Kidney epithelial cell (primary cell): ENCODE measurements around the gene TMOD1. TPM values are rescaled to one million over a fixed set of nuclear protein-coding genes. Genes with fewer than 3 reads are reported as not detected.

Experiments used
- DNase-seq: peaks from one replicate; pipeline ENCODE4 v3.0.0-alpha.2; 2010; ENCODE audit warnings: low read depth
- H3K27me3 ChIP-seq: 2 replicates; pipeline ENCODE4 v1.6.0; 2011; ENCODE audit warnings: low read length; ENCODE audit not compliant: control insufficient read depth, insufficient read depth
- H3K36me3 ChIP-seq: 2 replicates; pipeline ENCODE4 v1.5.1; 2011; ENCODE audit warnings: low read length; ENCODE audit not compliant: control insufficient read depth, insufficient read depth
- H3K4me3 ChIP-seq: 2 replicates; pipeline ENCODE4 v1.5.1; 2011; ENCODE audit warnings: low read depth, mild to moderate bottlenecking, control low read depth, low read length
- total RNA-seq: library from RNA; depleted of rRNA; stranded (reverse); fragments of >200 nt; gene quantifications from 2 replicates; pipeline ENCODE4 v1.2.3, GENCODE V29; 2015
- TF ChIP-seq, protein P1 (sequence below): IDR thresholded peaks from 2 replicates; pipeline ENCODE4 v1.5.1; 2011; ENCODE audit warnings: mild to moderate bottlenecking, moderate library complexity, low read length, control low read depth, inconsistent platforms; ENCODE audit not compliant: insufficient read depth, poor library complexity, severe bottlenecking

TMOD1 gene
- total RNA-seq, 1 donor from 2014 or later: 0.08 TPM

DNA sequence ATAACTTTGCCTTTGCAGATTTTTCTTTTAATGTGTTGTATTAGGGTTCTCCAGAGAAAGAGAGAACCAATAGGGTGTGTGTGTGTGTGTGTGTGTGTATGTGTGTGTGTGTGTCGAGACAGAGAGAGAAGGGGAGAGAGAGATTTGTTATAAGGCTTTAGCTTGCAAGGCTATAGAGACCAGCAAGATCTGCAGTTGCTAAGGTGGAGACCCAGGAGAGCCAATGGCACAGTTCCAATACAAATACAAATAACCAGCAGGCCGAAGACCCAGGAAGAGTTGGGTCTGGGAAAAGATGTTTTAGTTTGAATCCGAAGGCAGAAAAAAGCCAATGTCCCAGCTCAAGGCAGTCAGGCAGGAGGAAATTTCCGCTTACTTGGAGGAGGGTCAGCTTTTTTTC lies 23.0 kb downstream of the TMOD1 start:
- H3K36me3 ChIP-seq: no peaks in the 10 kb centered on the region
- no peak for DNase-seq
- no peak overlapping the region for H3K4me3 ChIP-seq
- H3K27me3 ChIP-seq: no peaks in the 10 kb centered on the region
- TF ChIP-seq, protein P1, sequence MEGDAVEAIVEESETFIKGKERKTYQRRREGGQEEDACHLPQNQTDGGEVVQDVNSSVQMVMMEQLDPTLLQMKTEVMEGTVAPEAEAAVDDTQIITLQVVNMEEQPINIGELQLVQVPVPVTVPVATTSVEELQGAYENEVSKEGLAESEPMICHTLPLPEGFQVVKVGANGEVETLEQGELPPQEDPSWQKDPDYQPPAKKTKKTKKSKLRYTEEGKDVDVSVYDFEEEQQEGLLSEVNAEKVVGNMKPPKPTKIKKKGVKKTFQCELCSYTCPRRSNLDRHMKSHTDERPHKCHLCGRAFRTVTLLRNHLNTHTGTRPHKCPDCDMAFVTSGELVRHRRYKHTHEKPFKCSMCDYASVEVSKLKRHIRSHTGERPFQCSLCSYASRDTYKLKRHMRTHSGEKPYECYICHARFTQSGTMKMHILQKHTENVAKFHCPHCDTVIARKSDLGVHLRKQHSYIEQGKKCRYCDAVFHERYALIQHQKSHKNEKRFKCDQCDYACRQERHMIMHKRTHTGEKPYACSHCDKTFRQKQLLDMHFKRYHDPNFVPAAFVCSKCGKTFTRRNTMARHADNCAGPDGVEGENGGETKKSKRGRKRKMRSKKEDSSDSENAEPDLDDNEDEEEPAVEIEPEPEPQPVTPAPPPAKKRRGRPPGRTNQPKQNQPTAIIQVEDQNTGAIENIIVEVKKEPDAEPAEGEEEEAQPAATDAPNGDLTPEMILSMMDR: no peak

DNA sequence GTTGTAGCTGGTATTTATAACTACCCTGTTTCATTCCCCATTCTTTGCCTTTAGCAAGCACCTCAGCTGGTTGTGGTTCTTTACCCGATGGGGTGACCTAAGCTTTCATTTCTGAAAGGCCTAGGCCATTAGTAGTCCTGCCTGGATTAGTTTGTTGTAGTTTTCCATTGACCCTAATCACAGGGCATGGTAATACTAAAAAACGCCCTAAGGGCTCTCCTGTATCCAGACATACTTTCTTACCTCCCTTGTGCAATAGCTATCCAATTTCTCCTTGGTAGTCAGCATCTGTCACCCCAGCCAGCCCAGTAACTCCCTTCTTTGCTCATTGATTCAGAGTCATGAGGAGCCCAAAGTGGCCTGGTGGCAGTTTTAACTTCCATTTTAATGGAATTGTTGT lies 24.0 kb downstream of the TMOD1 start:
- TF ChIP-seq, protein P1: no peak
- Histone ChIP-seq H3K4me3 (no peak overlapping the region), H3K36me3 (no peaks in the 10 kb centered on the region), H3K27me3 (no peaks in the 10 kb centered on the region)
- no peak for DNase-seq

DNA sequence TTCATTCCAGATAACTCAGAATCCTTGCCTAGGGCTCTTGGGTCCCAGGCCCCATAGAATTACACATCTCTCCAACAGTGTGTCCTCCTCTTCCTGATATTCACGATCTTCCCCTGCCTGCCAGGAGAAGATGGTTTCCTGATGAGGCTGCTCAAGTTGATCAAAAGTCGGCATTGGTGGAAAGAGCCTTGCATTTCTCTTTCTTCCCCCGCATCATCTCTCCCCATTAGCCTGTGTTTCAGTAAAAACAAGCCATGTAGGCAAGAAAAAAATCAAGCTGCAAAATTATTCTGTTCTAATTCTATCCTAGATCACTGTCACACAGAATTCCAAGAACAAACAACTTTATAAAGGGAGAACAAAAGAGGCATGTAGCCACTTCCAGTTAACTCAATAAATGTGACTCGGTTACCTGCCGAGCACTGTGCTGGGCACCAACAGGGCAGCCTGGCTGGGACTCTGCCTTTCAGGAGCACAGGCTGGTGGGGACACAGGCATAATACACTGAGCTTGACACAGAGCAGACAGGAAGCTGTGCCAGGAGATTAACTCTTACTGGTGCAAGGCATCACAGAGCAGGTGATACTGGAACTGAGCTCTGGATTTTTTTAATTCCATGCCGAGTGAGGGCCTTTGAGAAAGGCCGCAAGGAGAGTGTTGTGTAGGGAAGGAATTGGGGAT lies 25.6 kb downstream of the TMOD1 start:
- Histone ChIP-seq H3K4me3 (no peak overlapping the region), H3K27me3 (no peaks in the 10 kb centered on the region), H3K36me3 (no peaks in the 10 kb centered on the region)
- no peak for DNase-seq
- TF ChIP-seq, protein P1: no peak

DNA sequence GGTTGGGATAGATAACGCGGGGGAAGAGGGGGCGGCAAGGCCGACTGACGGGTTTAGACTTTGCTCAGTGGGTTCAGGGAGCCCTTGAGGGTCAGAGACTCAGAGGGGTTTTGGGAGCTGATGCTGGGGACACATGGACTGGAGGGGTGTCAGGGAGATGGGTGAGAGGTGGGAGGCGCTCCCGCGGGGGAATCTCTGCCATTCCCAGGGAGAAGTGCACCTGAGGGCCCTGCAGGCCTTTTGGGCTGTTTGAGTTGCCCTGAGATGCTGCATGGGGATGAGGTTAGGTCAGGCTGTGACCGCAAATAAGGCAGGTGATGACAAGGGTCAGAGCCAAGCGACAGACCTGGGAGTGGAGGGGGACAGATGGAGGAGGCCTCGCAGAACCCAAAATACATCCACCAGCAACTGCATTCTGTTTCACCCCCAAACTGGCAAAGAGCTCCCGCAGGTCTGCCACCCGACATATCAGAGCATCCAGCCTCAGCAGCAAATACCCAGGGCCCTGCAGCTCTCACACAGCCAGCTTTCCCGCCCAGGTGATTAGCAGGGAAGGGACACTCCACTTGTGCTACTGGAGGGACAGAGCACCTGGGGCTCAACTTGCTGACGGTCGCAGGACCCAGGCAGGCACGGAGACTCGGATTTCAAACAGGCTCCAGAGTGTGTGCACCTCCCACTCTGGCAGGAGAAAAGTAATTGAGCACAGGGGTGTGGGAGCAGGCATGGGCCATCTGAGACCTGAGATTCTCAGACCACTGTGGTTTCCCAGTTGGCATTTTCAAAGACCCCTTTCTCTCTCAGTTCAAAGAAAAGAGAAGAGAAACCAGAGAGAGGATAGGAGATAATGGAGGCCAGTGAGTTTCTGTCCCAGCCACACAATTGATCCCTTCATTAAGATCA lies 26.4 kb downstream of the TMOD1 start:
- DNase-seq: no peak
- TF ChIP-seq, protein P1: no peak
- Histone ChIP-seq H3K36me3 (no peaks in the 10 kb centered on the region), H3K4me3 (no peak overlapping the region), H3K27me3 (no peaks in the 10 kb centered on the region)

DNA sequence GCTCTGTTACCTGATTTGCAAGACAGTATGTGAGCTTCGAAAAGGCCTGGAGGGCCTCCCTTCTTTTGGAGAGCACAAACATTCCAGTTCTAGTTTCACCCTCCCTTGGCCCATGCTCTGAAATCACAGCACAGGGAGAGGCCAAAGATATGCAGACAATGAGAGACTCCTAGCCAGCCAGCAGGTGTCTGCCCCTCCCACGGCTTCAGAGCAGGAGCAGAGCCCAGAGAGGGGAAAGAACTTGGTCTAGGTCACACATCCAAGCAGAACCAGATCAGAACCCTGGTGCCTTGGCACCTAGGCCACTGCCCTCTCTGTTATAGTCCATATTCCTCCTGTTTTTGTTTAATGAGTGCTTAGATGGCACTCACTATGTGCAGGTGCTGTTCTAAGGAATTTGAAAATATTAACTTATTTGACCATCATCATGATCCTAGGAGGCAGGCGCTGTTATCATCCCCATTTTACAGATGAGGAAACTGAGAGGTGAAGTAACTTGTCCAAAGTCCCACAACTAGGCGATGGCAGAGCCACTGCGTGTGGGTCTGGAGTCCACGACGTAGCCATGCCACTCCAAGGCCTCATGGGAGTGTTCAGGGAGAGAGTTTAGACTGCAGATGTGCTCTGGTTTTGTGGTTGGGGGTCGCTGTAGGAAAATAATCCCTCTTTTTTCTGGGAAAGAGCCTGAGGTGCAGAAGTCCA lies 27.2 kb downstream of the TMOD1 start:
- TF ChIP-seq, protein P1: no peak
- no peak overlapping the region for H3K4me3 ChIP-seq
- DNase-seq: no peak
- H3K27me3 ChIP-seq: no peaks in the 10 kb centered on the region
- no peaks in the 10 kb centered on the region for H3K36me3 ChIP-seq
